GM21717 (cell line): ENCODE data around the gene ZMIZ1.

Experiments
- ATAC-seq: cut with Tn5 transposase; IDR thresholded peaks from one replicate; pipeline ENCODE4 v1.9.1; 2021; ENCODE audit warnings: mild to moderate bottlenecking, moderate library complexity; ENCODE audit not compliant: unreplicated experiment

Gene ZMIZ1

GRCh38 chr10:79255007-79255507 lies 186.3 kb downstream of the ZMIZ1 start:
- no peak for ATAC-seq

- ATAC-seq: no peak
Measured at GRCh38 chr10:79256264-79256806, 187.6 kb downstream of the ZMIZ1 start.

GRCh38 chr10:79258894-79259293 lies 190.1 kb downstream of the ZMIZ1 start:
- no peak for ATAC-seq

- ATAC-seq: no peak
Measured at GRCh38 chr10:79259834-79260233, 191.1 kb downstream of the ZMIZ1 start.

GRCh38 chr10:79260811-79261740 lies 192.3 kb downstream of the ZMIZ1 start:
- ATAC-seq: no peak

GRCh38 chr10:79262131-79262530 lies 193.4 kb downstream of the ZMIZ1 start:
- ATAC-seq: no peak

- no peak for ATAC-seq
Measured at GRCh38 chr10:79262959-79263746, 194.4 kb downstream of the ZMIZ1 start.

- ATAC-seq: no peak
Measured at GRCh38 chr10:79263939-79264338, 195.2 kb downstream of the ZMIZ1 start.

- ATAC-seq: no peak
Measured at GRCh38 chr10:79264942-79265341, 196.2 kb downstream of the ZMIZ1 start.

GRCh38 chr10:79266084-79266483 lies 197.3 kb downstream of the ZMIZ1 start:
- ATAC-seq: peak; percentile 32

GRCh38 chr10:79266543-79267312 lies 198.0 kb downstream of the ZMIZ1 start:
- ATAC-seq: peak; percentile 80

GRCh38 chr10:79267499-79267898 lies 198.7 kb downstream of the ZMIZ1 start:
- no peak for ATAC-seq

GRCh38 chr10:79268161-79268601 lies 199.4 kb downstream of the ZMIZ1 start:
- ATAC-seq: no peak

GRCh38 chr10:79268742-79269141 lies 200.0 kb downstream of the ZMIZ1 start:
- ATAC-seq: no peak

- ATAC-seq: no peak
Measured at GRCh38 chr10:79269443-79269842, 200.7 kb downstream of the ZMIZ1 start.

- no peak for ATAC-seq
Measured at GRCh38 chr10:79269969-79270368, 201.2 kb downstream of the ZMIZ1 start.

GRCh38 chr10:79270466-79271246 lies 201.9 kb downstream of the ZMIZ1 start:
- no peak for ATAC-seq

GRCh38 chr10:79272353-79272752 lies 203.6 kb downstream of the ZMIZ1 start:
- no peak for ATAC-seq

GRCh38 chr10:79273604-79274003 lies 204.8 kb downstream of the ZMIZ1 start:
- no peak for ATAC-seq
